ENCODE measurements around the gene DEPP1.

DEPP1 gene

GRCh38 chr10:44966816-44967509 lies 11.6 kb downstream of the DEPP1 start:
- DNase-seq (ENCODE audit: low spot score), result no peak

GRCh38 chr10:44966129-44966815 lies 12.3 kb downstream of the DEPP1 start:
- no peak for DNase-seq (ENCODE audit: low spot score)

GRCh38 chr10:44965651-44966097 lies 12.9 kb downstream of the DEPP1 start:
- DNase-seq (ENCODE audit: low spot score), result no peak

- no peak for DNase-seq (ENCODE audit: low spot score)
Measured at GRCh38 chr10:44965104-44965503, 13.5 kb downstream of the DEPP1 start.

- DNase-seq (ENCODE audit: low spot score), result no peak
Measured at GRCh38 chr10:44963772-44964633, 14.6 kb downstream of the DEPP1 start.

GRCh38 chr10:44962870-44963738 lies 15.5 kb downstream of the DEPP1 start:
- DNase-seq (ENCODE audit: low spot score), result no peak

GRCh38 chr10:44961931-44962750 lies 16.5 kb downstream of the DEPP1 start:
- no peak for DNase-seq (ENCODE audit: low spot score)

GRCh38 chr10:44961230-44961571 lies 17.4 kb downstream of the DEPP1 start:
- no peak for DNase-seq (ENCODE audit: low spot score)

GRCh38 chr10:44960482-44961229 lies 18.0 kb downstream of the DEPP1 start:
- DNase-seq (ENCODE audit: low spot score), result no peak

GRCh38 chr10:44960088-44960460 lies 18.5 kb downstream of the DEPP1 start:
- DNase-seq (ENCODE audit: low spot score), result no peak

GRCh38 chr10:44959247-44960087 lies 19.1 kb downstream of the DEPP1 start, which contains the start of gene RASSF4:
Gene RASSF4, plus strand, starts transcription at chr10:44959802. Its CDS starts 10,401 bp downstream, at chr10:44970203.
- peak; percentile 89 for DNase-seq (ENCODE audit: low spot score)

- no peak for DNase-seq (ENCODE audit: low spot score)
Measured at GRCh38 chr10:44958898-44959246, 19.7 kb downstream of the DEPP1 start.

GRCh38 chr10:44958196-44958897 lies 20.3 kb downstream of the DEPP1 start:
- DNase-seq (ENCODE audit: low spot score), result no peak

- no peak for DNase-seq (ENCODE audit: low spot score)
Measured at GRCh38 chr10:44956717-44957706, 21.6 kb downstream of the DEPP1 start.

GRCh38 chr10:44956226-44956625 lies 22.4 kb downstream of the DEPP1 start:
- no peak for DNase-seq (ENCODE audit: low spot score)

- no peak for DNase-seq (ENCODE audit: low spot score)
Measured at GRCh38 chr10:44955413-44956070, 23.1 kb downstream of the DEPP1 start.

- no peak for DNase-seq (ENCODE audit: low spot score)
Measured at GRCh38 chr10:44954962-44955361, 23.6 kb downstream of the DEPP1 start.
